ENCODE data around the gene UBA7.

Gene UBA7

DNA sequence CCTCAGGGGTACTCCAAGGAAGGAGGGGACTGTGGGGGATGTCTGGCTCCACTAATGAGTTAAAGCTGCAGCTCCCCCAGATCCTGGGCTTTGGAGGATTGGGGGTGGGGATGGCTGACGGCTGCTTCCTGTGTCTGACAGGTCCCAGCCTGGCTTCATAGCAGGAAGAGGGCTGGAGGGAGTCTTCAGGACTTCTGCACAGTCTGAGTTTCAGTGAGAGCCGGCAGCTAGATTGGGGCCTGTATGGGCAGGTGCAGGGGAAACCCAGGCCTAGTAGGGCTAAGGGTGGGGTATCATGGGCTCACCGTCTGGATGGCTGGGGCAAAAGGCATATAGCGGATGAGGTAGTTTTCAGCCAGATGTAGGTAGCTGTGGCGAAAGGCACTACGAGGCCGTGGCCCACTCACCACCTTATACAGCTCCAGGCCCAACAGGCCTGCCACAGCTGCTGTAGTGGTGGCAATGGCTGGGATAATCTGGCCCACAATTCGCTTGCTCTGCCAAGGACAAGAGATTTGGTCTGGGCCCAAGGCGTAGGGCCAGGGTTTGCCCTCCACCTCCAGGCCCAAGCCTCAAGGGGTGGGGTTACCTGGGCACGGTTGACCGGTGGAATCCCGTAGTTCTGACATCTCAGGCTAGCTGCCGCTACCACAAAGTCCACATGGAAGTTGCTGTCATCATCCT is 6.2 kb downstream of the UBA7 start:
- H2AFZ ChIP-seq (ENCODE audit: low read depth, low read length), result no peak overlapping the region
- no peak overlapping the region for H3K27ac ChIP-seq (ENCODE audit: low read length, poor library complexity, severe bottlenecking)
- H3K4ac ChIP-seq (ENCODE audit: low read depth in 1 of 2, low read length in 2 of 2), result peak overlapping the region; percentile 92 to 98
- peak; percentile 20 for DNase-seq
- H2BK12ac ChIP-seq (ENCODE audit: low read length in 2 of 2), result peak overlapping the region; percentile 93 to 99
- peak overlapping the region; percentile 99 for H2BK120ac ChIP-seq (ENCODE audit: low read depth, low read length)
- H3K79me1 ChIP-seq (replicated peaks; ENCODE audit: low read length, poor library complexity, severe bottlenecking), result no peaks in the 10 kb centered on the region
- peak overlapping the region in 1 of 2 experiments; percentile 93 for H3K14ac ChIP-seq (ENCODE audit: low read length in 2 of 2)
- H3K23ac ChIP-seq (ENCODE audit: low read length in 2 of 2), result no peak overlapping the region
- 72% methylated on average over 13 of the region's 13 CpGs for WGBS
- peak overlapping the region; percentile 99 for H4K91ac ChIP-seq (ENCODE audit: low read length)
- no peak overlapping the region for H2AK5ac ChIP-seq (ENCODE audit: low read length, severe bottlenecking)
- H3K4me1 ChIP-seq (ENCODE audit: control insufficient read depth, insufficient read depth, low read depth, low read length), result peaks cover 10% of the 10 kb centered on the region
- peak overlapping the region; percentile 89 for H2BK15ac ChIP-seq (ENCODE audit: low read depth, poor library complexity, severe bottlenecking)
- no peaks in the 10 kb centered on the region for H3K9me3 ChIP-seq (ENCODE audit: control insufficient read depth, low read length)
- H3K9ac ChIP-seq (ENCODE audit: low read length), result no peak overlapping the region
- H3K18ac ChIP-seq (ENCODE audit: low read depth in 1 of 2, low read length in 2 of 2), result peak overlapping the region; percentile 93 to 97
- peaks cover 0 to 12% of the 10 kb centered on the region in 2 experiments for H3K27me3 ChIP-seq (ENCODE audit: control insufficient read depth in 1 of 2, insufficient read depth in 1 of 2, low read length in 2 of 2)
- H2BK5ac ChIP-seq (ENCODE audit: low read depth, low read length, poor library complexity, severe bottlenecking), result no peak overlapping the region
- no peak overlapping the region for H3K4me3 ChIP-seq (ENCODE audit: insufficient read depth in 1 of 2, low read depth in 1 of 2, low read length in 2 of 2)
- peak overlapping the region; percentile 97 for H4K8ac ChIP-seq (ENCODE audit: low read length)
- no peak overlapping the region for H3K4me2 ChIP-seq (ENCODE audit: low read length, poor library complexity, severe bottlenecking)
- peaks cover 6 to 50% of the 10 kb centered on the region in 2 experiments for H3K36me3 ChIP-seq (ENCODE audit: control insufficient read depth in 1 of 2, insufficient read depth in 2 of 2, low read depth in 1 of 2, low read length in 2 of 2)

DNA sequence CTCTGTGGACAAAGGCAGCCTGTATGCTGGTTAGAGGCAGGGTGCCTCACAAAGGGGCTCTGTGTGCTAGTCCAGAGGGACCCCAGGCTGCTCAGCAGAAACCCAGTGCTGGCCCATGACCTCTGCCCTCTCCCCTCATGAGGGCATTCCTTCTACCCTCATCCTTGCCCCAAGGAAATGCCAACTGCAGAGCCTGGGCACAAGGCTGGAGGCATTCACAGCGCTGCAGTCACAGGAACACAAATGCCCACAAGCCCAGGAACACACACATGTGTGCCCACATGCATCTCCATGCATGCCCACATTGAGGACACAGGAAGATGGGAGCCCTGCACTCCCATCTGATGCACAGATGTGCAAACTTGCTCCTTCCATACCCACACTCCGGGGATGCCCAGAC is 6.9 kb downstream of the UBA7 start:
- Histone ChIP-seq H2AK5ac (ENCODE audit: low read length, severe bottlenecking) (no peak overlapping the region), H3K9ac (ENCODE audit: low read length) (peak overlapping the region; percentile 13), H3K4me1 (ENCODE audit: control insufficient read depth, insufficient read depth, low read depth, low read length) (peaks cover 10% of the 10 kb centered on the region), H3K4ac (ENCODE audit: low read depth in 1 of 2, low read length in 2 of 2) (peak overlapping the region; percentile 92 to 98), H4K91ac (ENCODE audit: low read length) (peak overlapping the region; percentile 99), H2AFZ (ENCODE audit: low read depth, low read length) (no peak overlapping the region), H3K4me3 (ENCODE audit: insufficient read depth in 1 of 2, low read depth in 1 of 2, low read length in 2 of 2) (no peak overlapping the region), H3K4me2 (ENCODE audit: low read length, poor library complexity, severe bottlenecking) (no peak overlapping the region), H4K8ac (ENCODE audit: low read length) (peak overlapping the region; percentile 95), H2BK12ac (ENCODE audit: low read length in 2 of 2) (peak overlapping the region; percentile 93 to 99), H3K23ac (ENCODE audit: low read length in 2 of 2) (no peak overlapping the region), H3K36me3 (ENCODE audit: control insufficient read depth in 1 of 2, insufficient read depth in 2 of 2, low read depth in 1 of 2, low read length in 2 of 2) (peaks cover 3 to 43% of the 10 kb centered on the region in 2 experiments), H2BK15ac (ENCODE audit: low read depth, poor library complexity, severe bottlenecking) (peak overlapping the region; percentile 50), H2BK120ac (ENCODE audit: low read depth, low read length) (peak overlapping the region; percentile 99), H3K18ac (ENCODE audit: low read depth in 1 of 2, low read length in 2 of 2) (peak overlapping the region; percentile 93 to 97), H3K14ac (ENCODE audit: low read length in 2 of 2) (peak overlapping the region in 1 of 2 experiments; percentile 82), H3K27me3 (ENCODE audit: control insufficient read depth in 1 of 2, insufficient read depth in 1 of 2, low read length in 2 of 2) (peaks cover 0 to 13% of the 10 kb centered on the region in 2 experiments), H3K79me1 (replicated peaks; ENCODE audit: low read length, poor library complexity, severe bottlenecking) (no peaks in the 10 kb centered on the region), H2BK5ac (ENCODE audit: low read depth, low read length, poor library complexity, severe bottlenecking) (no peak overlapping the region), H3K27ac (ENCODE audit: low read length, poor library complexity, severe bottlenecking) (no peak overlapping the region), H3K9me3 (ENCODE audit: control insufficient read depth, low read length) (no peaks in the 10 kb centered on the region)
- WGBS, result 89% methylated on average over 2 of the region's 2 CpGs
- DNase-seq, result no peak

DNA sequence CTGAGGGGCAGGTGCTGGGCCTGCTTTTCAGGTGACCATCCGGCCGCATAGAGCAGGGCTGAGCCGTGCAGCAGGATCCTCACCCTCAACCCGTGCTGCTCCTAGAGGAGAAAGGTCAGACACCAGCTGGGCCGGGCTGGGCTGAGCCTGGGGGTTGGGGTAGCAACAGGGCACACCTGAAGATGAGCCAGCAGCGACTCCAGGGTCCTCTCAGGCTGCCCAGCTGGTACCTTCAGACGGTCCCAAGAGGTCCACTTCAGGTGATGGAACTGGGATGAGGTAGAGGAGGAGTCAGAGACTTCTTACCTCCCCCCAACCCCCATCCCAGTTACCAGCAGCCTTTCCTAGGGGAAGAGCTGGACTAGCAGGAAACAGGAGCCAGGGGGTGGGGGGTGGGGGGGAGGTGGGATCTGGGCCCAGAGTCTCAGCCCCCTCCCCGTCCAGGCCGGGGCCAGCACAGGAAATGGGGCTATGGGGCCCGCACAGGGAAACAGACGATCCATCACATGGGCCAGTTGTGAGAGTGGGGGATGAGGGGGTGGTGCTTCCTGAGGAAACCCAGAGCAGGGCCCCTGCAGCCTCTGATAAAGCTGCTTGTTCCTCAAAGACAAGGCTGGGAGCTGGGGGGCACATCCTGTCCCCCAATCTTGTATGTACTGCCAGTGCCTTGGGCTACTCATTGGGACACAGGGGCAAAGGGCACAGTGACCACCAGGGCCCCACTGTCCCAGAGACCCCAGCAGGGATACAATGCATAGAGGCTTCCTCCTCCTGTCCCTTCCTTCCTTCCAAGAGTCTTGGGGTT is 7.7 kb downstream of the UBA7 start:
- Histone ChIP-seq H2BK12ac (ENCODE audit: low read length in 2 of 2) (peak overlapping the region; percentile 99), H3K4me2 (ENCODE audit: low read length, poor library complexity, severe bottlenecking) (no peak overlapping the region), H2BK15ac (ENCODE audit: low read depth, poor library complexity, severe bottlenecking) (peak overlapping the region; percentile 99), H2BK120ac (ENCODE audit: low read depth, low read length) (peak overlapping the region; percentile 99), H2AK5ac (ENCODE audit: low read length, severe bottlenecking) (no peak overlapping the region), H4K8ac (ENCODE audit: low read length) (peak overlapping the region; percentile 100), H3K4me3 (ENCODE audit: insufficient read depth in 1 of 2, low read depth in 1 of 2, low read length in 2 of 2) (peak overlapping the region in 1 of 2 experiments; percentile 64), H2AFZ (ENCODE audit: low read depth, low read length) (no peak overlapping the region), H3K27me3 (ENCODE audit: control insufficient read depth in 1 of 2, insufficient read depth in 1 of 2, low read length in 2 of 2) (peaks cover 0 to 21% of the 10 kb centered on the region in 2 experiments), H3K27ac (ENCODE audit: low read length, poor library complexity, severe bottlenecking) (no peak overlapping the region), H2BK5ac (ENCODE audit: low read depth, low read length, poor library complexity, severe bottlenecking) (no peak overlapping the region), H3K4me1 (ENCODE audit: control insufficient read depth, insufficient read depth, low read depth, low read length) (peaks cover 10% of the 10 kb centered on the region), H3K23ac (ENCODE audit: low read length in 2 of 2) (peak overlapping the region; percentile 79 to 87), H3K9ac (ENCODE audit: low read length) (peak overlapping the region; percentile 78), H3K79me1 (replicated peaks; ENCODE audit: low read length, poor library complexity, severe bottlenecking) (no peaks in the 10 kb centered on the region), H4K91ac (ENCODE audit: low read length) (peak overlapping the region; percentile 100), H3K4ac (ENCODE audit: low read depth in 1 of 2, low read length in 2 of 2) (peak overlapping the region; percentile 100), H3K14ac (ENCODE audit: low read length in 2 of 2) (peak overlapping the region in 1 of 2 experiments; percentile 98), H3K36me3 (ENCODE audit: control insufficient read depth in 1 of 2, insufficient read depth in 2 of 2, low read depth in 1 of 2, low read length in 2 of 2) (peaks cover 3 to 35% of the 10 kb centered on the region in 2 experiments), H3K18ac (ENCODE audit: low read depth in 1 of 2, low read length in 2 of 2) (peak overlapping the region; percentile 99), H3K9me3 (ENCODE audit: control insufficient read depth, low read length) (no peaks in the 10 kb centered on the region)
- WGBS, result 14% methylated on average over 9 of the region's 11 CpGs
- DNase-seq, result peak; percentile 75

DNA sequence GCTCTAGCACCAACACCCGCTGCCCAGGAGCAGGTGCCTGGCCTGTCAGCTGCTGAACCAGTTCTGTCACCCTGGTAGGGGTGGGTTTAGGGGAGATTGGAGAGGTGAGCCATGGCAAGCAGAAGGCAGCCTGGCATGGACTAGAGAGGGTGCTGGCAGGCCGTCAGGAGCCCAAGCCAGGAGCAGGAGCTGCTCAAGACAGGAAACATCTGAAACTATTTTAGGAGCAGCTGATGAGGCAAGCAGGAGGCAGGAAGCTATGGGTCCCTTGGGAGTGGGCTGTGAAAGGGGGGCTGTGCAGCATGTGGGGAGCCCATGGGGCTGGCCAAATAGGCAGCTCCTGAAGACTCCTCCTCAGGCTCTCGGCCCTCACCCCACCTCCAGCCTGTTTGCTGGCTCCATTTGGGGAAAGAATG is 8.4 kb downstream of the UBA7 start:
- Histone ChIP-seq H2BK15ac (ENCODE audit: low read depth, poor library complexity, severe bottlenecking) (peak overlapping the region; percentile 99), H4K91ac (ENCODE audit: low read length) (peak overlapping the region; percentile 100), H2AFZ (ENCODE audit: low read depth, low read length) (no peak overlapping the region), H3K14ac (ENCODE audit: low read length in 2 of 2) (peak overlapping the region in 1 of 2 experiments; percentile 98), H3K9me3 (ENCODE audit: control insufficient read depth, low read length) (no peaks in the 10 kb centered on the region), H3K27ac (ENCODE audit: low read length, poor library complexity, severe bottlenecking) (no peak overlapping the region), H3K27me3 (ENCODE audit: control insufficient read depth in 1 of 2, insufficient read depth in 1 of 2, low read length in 2 of 2) (peaks cover 0 to 23% of the 10 kb centered on the region in 2 experiments), H3K4ac (ENCODE audit: low read depth in 1 of 2, low read length in 2 of 2) (peak overlapping the region; percentile 100), H3K4me3 (ENCODE audit: insufficient read depth in 1 of 2, low read depth in 1 of 2, low read length in 2 of 2) (peak overlapping the region in 1 of 2 experiments; percentile 91), H3K4me1 (ENCODE audit: control insufficient read depth, insufficient read depth, low read depth, low read length) (peaks cover 10% of the 10 kb centered on the region), H3K4me2 (ENCODE audit: low read length, poor library complexity, severe bottlenecking) (no peak overlapping the region), H3K18ac (ENCODE audit: low read depth in 1 of 2, low read length in 2 of 2) (peak overlapping the region; percentile 99), H3K79me1 (replicated peaks; ENCODE audit: low read length, poor library complexity, severe bottlenecking) (no peaks in the 10 kb centered on the region), H3K23ac (ENCODE audit: low read length in 2 of 2) (peak overlapping the region in 1 of 2 experiments; percentile 79), H4K8ac (ENCODE audit: low read length) (peak overlapping the region; percentile 100), H3K9ac (ENCODE audit: low read length) (peak overlapping the region; percentile 96), H2AK5ac (ENCODE audit: low read length, severe bottlenecking) (no peak overlapping the region), H2BK12ac (ENCODE audit: low read length in 2 of 2) (peak overlapping the region; percentile 71 to 99), H2BK120ac (ENCODE audit: low read depth, low read length) (peak overlapping the region; percentile 99), H2BK5ac (ENCODE audit: low read depth, low read length, poor library complexity, severe bottlenecking) (no peak overlapping the region), H3K36me3 (ENCODE audit: control insufficient read depth in 1 of 2, insufficient read depth in 2 of 2, low read depth in 1 of 2, low read length in 2 of 2) (peaks cover 3 to 28% of the 10 kb centered on the region in 2 experiments)
- 58% methylated on average over 2 of the region's 3 CpGs for WGBS
- DNase-seq, result peak; percentile 78
